GM19099 (cell line): ENCODE data around the gene GIMAP6.

Source experiments
- POLR2A ChIP-seq: IDR thresholded peaks from 3 replicates; pipeline ENCODE4 v1.6.1; 2011; ENCODE audit warnings: low read depth; ENCODE audit not compliant: insufficient read length; ENCODE audit errors: extremely low read depth

The GIMAP6 gene

DNA sequence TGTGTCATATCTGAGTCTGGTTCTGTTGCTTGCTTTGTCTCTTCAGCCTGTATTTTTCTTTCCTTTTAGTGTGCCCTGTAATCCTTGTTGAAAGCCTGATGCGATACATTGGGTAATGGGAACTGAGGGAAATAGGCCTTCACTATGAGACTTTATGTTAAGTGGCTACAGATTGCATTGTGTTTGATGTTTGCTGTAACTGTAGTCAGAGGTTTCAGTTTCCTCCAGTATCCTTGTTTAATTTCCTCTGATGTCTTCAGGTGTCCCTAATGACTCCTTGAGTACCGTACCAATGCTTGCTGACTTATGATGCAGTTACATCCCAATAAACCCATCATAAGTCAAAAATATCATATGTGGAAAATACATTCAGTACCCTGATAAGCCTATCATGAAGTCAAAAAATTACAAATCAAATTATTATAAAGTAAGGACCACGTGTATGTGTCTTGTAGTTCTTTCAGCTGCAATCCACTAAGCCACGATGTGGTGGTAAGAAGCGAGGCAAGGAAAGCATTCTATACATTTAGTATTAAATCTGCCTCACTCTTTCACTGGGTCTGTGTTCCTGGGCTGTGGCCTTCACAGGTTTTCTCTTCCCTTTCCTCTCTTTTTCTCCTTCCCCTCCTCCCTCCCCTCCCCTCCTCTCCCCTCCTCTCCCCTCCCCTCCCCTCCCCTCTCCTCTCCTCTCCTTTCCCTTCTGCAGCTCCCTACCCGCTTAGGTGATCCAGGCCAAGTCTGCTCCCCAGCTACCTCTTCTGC is 13.3 kb upstream of the GIMAP6 start:
- TF ChIP-seq POLR2A, result no peak

DNA sequence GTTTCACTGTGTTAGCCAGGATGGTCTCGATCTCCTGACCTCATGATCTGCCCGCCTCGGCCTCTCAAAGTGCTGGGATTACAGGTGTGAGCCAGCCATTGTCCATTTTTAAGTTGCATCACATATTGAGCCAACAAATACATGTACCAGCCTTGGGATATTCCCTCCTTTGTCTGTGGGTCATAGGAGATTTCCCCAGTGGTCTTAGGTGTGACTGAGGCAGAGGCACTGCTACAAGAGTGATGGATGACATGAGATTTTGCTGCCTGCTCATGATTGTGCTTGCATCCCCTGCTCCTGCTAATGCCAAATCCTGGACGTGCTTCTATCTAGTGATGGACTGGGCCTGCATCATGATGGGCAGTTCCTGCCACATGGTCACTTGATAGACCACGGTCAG is 10.7 kb upstream of the GIMAP6 start:
- TF ChIP-seq POLR2A, result no peak

DNA sequence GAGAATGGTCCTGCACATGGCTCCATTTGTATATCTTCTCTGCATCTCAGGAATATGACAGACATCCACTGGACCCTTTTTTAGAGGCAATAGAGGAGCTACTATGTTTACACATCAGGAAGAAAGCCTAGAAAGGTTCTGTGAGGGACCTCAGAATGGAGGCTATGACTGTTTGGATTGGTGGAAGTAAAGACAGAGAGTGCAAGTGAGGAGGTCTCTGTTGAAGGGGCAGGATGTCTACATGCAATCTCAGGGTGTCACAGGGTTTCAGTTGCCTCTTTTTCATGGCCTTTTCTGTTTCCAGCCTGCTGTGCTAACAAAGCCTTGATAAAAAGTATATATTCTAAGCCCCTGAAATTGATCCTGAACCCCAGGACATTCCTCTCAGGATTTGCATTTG is 9.7 kb upstream of the GIMAP6 start:
- no peak for TF ChIP-seq POLR2A

GRCh38 chr7:150633926-150634325 is 1.7 kb upstream of the GIMAP6 start:
- TF ChIP-seq POLR2A, result no peak

DNA sequence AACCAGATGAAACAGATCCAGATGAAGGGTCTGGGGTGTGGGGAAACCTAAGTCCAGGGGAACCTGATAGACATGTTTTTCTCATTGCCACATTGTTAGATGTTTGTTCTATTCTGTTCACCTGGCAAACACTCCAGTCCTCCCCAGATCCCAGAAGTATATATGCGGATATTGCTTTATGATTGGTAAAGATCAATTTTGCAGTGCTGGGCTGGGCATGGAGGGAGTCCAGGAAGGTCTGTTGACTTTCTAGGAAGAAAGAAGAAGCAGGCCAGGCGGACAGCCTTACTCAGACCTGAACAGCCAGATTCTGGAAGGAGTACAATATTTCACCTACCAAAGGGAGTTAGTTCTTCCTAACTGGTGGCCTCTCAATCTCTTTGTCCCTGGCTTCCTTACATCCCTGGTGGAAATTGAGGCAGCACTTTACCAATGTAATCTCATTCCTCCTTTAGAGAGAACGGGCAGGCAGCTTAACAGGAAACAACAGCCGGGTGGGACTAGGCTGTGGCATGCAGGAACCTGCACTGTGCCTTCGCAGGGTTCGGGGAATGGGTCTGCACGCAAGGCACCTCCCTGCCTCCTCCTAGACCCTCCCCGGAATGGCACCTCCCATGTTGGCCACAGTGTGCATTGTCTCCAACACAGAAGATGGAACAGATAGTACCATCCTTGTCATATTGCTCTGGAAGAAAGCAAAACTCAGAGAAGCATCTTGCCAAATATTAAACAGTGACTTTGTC is 930 bp downstream of the GIMAP6 start:
- TF ChIP-seq POLR2A, result no peak

DNA sequence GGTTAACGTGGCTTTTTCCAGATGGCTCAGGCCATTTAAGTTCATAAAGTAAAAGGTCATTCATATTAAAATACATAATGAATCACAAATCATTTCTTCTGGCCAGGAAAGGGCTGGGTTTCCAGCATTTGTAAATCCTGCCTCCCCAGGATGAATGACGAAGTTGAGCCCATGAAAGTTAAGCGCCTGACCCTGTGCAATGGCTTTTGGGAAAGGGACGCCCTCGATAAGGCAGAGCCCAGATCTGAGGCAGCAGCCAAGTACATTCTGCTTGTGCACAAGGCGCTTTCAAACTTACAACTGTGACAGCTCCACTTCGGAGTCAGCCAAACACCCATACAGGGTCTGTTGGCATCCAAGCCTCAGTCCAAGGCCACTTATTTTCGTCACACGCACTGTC is 2.8 kb downstream of the GIMAP6 start:
- TF ChIP-seq POLR2A, result no peak

DNA sequence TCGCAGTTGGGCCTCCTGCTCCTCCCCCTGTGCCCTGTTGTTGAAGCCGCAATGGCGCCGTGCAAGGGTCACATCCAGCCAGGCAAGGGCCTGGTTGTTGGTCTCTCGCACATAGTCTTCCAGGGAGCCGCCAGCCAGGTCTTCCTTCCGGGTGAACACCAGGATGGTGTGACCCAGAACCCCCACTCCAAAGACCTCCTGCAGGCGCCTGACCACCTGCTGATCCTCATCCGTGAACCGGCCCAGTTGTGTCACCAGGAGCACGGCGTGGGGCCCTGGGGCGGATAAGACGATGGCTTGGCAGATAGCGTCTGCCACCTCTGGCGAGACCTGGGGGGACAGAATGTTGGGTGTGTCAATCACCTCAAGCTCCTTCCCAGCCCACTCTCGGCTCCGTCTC is 4.2 kb downstream of the GIMAP6 start:
- no peak for TF ChIP-seq POLR2A

GRCh38 chr7:150626696-150627095 is 5.5 kb downstream of the GIMAP6 start:
- no peak for TF ChIP-seq POLR2A

- TF ChIP-seq POLR2A, result no peak
These were observed 10.8 kb downstream of the GIMAP6 start for GRCh38 chr7:150621376-150621775.

DNA sequence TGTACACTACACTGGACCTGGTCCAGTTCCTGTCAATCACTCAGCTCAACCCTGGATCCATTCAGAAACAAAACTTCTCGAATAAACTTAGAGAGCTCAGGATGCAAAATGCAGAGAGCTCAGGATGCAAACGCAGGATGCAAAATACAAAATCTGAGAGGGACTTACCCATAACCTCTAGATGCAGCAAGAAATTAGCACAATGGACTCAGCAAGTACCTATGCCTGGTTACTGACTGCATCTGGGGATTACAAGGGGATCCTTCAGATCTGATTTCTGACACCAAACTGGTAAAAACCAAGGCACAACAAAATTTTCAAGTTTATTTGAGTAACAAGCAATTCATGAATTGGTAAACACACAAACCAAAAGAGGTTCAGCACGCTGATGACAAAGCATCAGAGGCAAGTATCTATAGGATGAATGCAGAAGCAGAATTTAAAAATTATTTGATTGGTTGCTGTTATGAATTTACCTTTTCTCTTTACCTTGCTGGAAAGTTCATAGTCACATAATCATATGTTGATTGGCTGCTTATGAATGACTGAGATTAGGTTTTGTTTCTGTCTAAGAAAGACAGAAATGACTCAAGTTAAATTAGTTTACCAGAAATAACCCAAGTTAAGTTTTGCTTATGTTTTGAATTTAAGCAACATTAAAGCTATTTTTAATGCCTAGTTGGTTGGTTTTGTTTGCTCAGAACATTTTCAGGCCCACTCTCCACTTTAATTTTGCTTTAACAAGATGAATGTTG is 11.4 kb downstream of the GIMAP6 start:
- TF ChIP-seq POLR2A, result no peak

DNA sequence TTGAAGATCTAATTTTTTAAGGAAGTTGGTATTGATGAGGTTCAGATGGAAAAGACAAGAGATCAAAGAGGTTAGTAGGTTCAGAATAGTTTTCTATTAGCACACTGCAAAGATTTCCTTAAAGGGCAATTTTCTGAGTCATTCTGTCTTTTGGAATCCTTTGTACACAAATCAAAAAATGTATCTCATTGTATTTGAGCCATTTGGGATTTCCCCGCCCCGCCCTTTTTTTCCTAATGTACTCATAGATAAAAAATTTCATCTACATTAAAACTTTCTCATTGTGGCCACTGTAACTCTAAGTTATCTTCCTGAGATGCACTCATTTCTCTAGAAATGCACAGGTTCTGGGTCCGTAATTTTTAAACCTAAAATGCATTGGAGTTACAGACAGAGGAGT is 12.1 kb downstream of the GIMAP6 start:
- TF ChIP-seq POLR2A, result no peak

GRCh38 chr7:150613880-150614279 is 18.3 kb downstream of the GIMAP6 start:
- no peak for TF ChIP-seq POLR2A

DNA sequence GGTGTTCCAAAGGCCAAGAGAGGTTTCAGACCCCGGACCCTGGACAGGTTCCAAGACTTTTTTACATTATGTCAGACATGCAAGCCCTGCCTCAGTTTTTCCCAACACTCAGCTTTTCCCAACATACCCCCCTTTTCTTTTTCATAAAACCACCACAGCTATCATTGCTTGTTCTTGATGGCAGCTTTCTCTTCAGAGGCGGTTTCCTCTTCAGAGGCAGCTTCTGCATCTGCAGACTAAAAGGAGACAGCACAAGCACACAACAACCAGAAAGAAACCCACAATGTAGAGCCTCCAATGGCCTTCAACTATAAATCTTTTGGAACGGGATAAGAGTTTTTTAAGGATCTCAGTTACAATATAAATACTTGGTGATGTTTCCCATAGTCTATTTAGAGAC is 19.3 kb downstream of the GIMAP6 start:
- TF ChIP-seq POLR2A, result no peak

DNA sequence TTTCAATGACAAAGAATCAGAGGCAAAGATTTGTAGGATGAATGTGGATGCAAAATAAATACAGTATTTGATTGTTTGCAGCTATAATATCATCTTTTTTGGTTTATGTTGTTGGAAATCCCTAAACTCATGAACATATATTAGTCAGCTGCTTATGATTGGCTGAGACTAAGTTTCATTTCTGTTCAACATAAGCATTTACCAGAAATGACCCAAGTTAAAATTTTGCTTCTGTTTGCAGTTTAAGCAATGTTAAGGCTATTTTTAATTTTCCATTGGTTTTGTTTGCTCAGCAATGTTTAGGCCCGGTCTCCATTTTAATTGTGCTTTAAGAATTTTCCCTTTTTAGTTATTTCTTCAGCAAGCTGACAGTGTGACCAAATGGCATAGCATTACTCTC is 22.0 kb downstream of the GIMAP6 start:
- TF ChIP-seq POLR2A, result no peak

DNA sequence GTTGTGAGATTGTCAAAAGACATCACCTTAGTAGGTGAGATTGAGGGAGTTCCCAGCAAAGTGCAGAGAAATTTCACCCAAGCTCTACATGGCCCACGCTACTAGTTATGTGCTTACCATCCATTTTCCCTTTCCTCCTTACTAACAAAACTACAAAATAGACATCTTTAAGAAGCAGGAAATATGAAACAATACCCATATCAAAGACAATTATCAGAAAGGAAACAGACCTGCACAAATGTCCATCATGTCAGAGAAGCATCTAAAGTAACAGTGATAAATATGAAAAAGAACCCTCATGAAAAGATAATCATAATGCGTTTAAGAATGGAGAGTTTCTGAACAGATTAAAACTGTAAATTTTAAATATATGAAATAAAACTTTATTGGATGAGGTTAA is 36.8 kb downstream of the GIMAP6 start:
- TF ChIP-seq POLR2A, result no peak

DNA sequence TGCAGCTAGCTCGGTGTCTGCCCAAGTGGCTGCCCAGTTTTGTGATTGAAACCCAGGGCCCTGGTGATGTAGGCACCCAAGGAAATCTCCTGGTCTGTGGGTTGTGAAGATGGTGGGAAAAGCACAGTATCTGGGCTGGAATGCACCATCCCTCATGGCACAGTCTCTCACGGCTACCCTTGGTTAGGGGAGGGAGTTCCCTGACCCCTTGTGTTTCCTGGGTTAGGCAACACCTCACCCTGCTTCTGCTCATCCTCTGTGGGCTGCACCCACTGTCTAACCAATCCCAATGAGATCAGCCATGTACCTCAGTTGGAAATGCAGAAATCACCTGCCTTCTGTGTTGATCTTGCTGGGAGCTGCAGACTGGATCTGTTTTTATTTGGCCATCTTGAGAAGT is 37.4 kb downstream of the GIMAP6 start:
- TF ChIP-seq POLR2A, result no peak
